ENCODE results near the gene EPB41L2. TPM values are rescaled to one million over a fixed set of nuclear protein-coding genes. Genes with fewer than 3 reads are reported as not detected.

Gene EPB41L2
- total RNA-seq, 4 donors from 2014 or later, result 46.1 to 258 (median 88.3) TPM

DNA sequence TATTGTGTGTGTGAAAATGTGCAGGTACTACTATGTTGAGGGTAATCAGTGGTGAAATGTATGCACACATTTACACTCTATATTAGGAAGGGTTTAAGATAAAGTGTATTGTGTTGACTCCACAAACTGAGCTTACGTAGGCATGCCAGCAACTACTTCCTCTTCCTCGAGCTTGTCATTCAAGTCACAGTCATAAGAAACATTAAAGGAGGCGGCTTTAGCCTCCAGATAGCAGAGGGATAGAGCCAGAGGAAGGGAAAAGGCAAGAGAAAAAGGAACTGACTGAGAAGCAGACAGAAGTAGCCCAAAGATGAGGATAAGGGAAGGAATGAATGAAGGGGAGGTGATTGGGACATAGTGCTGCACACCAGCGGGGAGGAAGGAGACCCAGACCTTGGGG is 180.7 kb downstream of the EPB41L2 start:
- no peaks in the 10 kb centered on the region for H3K4me1 ChIP-seq
- TF ChIP-seq POLR2A (IDR thresholded peaks at IDR 0.05), result no peak
- TF ChIP-seq, protein P1, sequence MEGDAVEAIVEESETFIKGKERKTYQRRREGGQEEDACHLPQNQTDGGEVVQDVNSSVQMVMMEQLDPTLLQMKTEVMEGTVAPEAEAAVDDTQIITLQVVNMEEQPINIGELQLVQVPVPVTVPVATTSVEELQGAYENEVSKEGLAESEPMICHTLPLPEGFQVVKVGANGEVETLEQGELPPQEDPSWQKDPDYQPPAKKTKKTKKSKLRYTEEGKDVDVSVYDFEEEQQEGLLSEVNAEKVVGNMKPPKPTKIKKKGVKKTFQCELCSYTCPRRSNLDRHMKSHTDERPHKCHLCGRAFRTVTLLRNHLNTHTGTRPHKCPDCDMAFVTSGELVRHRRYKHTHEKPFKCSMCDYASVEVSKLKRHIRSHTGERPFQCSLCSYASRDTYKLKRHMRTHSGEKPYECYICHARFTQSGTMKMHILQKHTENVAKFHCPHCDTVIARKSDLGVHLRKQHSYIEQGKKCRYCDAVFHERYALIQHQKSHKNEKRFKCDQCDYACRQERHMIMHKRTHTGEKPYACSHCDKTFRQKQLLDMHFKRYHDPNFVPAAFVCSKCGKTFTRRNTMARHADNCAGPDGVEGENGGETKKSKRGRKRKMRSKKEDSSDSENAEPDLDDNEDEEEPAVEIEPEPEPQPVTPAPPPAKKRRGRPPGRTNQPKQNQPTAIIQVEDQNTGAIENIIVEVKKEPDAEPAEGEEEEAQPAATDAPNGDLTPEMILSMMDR (IDR thresholded peaks at IDR 0.05), result no peak
- no peak overlapping the region for H3K4me3 ChIP-seq
- DNase-seq, result no peak
- peaks cover 0 to 5% (median 0%) of the 10 kb centered on the region in 3 donors for H3K36me3 ChIP-seq
- no peak overlapping the region for H3K27ac ChIP-seq
- no peaks in the 10 kb centered on the region for H3K9me3 ChIP-seq
- H3K27me3 ChIP-seq, result no peaks in the 10 kb centered on the region

DNA sequence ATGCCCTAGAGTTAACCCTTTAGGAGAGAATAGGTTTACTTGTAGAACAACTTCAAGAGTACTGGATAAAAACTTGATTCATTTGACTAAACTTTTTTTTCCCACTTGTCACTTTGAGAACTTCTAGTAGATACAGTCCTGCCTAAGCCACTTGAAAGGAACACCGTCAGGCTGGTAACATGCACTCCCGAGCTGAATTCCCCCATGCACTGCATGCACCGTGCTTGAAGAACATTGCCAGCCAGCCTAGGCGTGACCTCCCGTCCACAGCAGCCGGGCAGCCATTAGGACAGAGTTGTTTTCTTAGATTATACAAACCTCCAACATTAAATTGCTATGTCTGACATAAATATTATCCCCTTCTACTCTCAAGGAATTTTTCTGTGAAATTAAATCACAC is 183.2 kb downstream of the EPB41L2 start:
- Histone ChIP-seq H3K27ac (no peak overlapping the region), H3K4me3 (no peak overlapping the region), H3K36me3 (peaks cover 0 to 11% (median 0%) of the 10 kb centered on the region in 3 donors), H3K4me1 (no peaks in the 10 kb centered on the region), H3K27me3 (no peaks in the 10 kb centered on the region), H3K9me3 (no peaks in the 10 kb centered on the region)
- DNase-seq, result no peak
- TF ChIP-seq POLR2A (IDR thresholded peaks at IDR 0.05), result no peak
- TF ChIP-seq, protein P1 (IDR thresholded peaks at IDR 0.05), result no peak

DNA sequence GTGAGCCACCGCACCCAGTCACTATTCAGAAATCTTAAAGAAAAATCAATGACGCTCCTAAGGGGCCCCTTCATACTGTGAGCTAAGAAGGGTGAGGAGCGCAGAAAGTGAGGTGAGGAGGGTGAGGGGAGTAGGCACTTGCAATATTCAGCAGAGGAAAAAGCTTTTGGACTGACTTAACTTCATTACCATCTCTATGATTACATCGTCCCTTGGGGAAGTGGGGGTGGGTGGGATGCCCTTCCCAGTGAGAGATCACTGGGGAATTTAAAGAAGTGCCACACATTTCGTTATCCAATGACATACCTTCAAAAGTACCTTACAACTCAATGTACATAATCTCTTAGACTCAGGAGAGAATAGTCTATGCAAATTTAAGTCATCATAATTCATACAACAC is 189.3 kb downstream of the EPB41L2 start:
- no peak for DNase-seq
- peaks cover 0 to 15% (median 0%) of the 10 kb centered on the region in 3 donors for H3K36me3 ChIP-seq
- H3K9me3 ChIP-seq, result no peaks in the 10 kb centered on the region
- H3K27ac ChIP-seq, result no peak overlapping the region
- no peaks in the 10 kb centered on the region for H3K27me3 ChIP-seq
- no peak for TF ChIP-seq POLR2A (IDR thresholded peaks at IDR 0.05)
- TF ChIP-seq, protein P1 (IDR thresholded peaks at IDR 0.05), result no peak
- H3K4me1 ChIP-seq, result no peaks in the 10 kb centered on the region
- H3K4me3 ChIP-seq, result no peak overlapping the region

DNA sequence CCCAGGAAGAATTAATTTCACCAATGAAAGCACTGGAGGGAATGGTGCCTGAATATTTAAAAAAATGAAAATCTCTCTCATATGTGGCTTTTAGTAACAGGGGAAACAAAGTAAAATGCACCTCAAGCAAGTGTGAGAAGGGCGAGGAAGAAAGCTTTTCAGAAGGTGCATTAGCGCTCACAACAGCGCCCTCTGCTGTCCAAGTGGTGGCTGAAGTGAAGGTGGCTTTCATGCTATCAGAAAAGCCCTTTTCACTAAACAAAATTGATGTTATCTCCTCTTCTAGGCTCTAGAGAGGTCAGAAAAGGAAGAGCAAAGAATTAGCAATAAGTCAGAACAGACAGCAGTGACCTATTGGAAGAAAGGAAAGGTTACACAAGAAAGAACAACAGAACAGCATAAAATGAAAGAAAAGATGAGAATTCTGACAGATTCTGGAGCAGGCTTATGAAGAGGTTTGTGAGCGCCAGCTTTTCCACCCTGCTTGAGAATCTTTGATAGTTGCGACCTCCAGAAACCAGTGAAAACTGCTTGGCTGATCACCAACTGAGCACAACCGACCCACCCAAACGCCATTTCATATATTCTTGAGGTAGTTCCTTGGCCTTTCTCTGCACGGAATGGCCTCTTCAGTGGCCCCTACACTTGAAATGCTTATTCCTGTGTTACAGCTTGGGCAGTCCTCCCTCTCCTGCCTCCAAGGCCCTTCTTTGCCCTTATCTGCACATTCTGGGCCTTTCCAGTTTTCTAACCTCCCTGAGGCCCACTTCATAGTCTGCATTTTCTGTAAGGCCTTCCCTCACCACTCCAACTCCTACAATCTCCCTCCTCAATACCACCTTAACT is 190.6 kb downstream of the EPB41L2 start:
- H3K9me3 ChIP-seq, result no peaks in the 10 kb centered on the region
- H3K4me3 ChIP-seq, result no peak overlapping the region
- DNase-seq, result peak; percentile 67 to 93 (median 74)
- TF ChIP-seq POLR2A (IDR thresholded peaks at IDR 0.05), result no peak
- TF ChIP-seq, protein P1 (IDR thresholded peaks at IDR 0.05), result peak; percentile 58 to 88 (median 76)
- no peaks in the 10 kb centered on the region for H3K4me1 ChIP-seq
- H3K36me3 ChIP-seq, result peaks cover 0 to 15% (median 0%) of the 10 kb centered on the region in 3 donors
- H3K27ac ChIP-seq, result no peak overlapping the region
- no peaks in the 10 kb centered on the region for H3K27me3 ChIP-seq

DNA sequence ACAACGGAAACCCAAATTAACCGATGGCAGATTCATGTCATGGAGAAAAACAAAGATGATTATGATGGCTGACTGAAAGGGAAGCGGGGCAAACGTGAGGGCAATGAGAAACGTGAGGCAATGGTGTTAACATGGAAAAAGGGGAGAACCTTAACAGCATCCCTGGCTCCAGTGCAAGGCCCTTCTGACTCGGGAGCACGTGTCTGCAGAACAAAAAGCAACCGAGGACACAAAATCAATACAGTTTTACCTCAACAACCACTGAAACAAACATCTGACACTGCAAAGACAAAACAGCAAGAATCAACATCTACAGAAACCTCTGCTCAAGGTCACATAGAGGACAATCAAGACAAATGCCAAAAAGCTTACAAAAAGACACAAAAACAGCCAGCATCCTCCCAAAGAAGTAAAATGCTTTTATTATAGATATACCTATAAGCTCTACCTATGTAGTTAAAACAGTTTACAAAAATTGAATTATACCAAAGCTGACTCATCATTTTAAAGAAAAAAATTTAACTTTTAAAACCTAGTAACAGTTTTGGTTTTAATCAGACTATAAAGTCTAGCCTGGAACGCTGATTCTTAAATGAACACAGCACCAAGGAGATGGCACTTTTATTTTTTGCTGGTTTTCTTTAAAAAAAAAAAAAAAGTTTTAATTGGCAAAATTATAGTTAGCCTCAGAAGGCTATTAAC is 192.7 kb downstream of the EPB41L2 start:
- H3K27ac ChIP-seq, result no peak overlapping the region
- no peaks in the 10 kb centered on the region for H3K4me1 ChIP-seq
- H3K27me3 ChIP-seq, result no peaks in the 10 kb centered on the region
- H3K36me3 ChIP-seq, result peaks cover 0 to 18% (median 0%) of the 10 kb centered on the region in 3 donors
- H3K4me3 ChIP-seq, result no peak overlapping the region
- DNase-seq, result no peak
- no peak for TF ChIP-seq POLR2A (IDR thresholded peaks at IDR 0.05)
- TF ChIP-seq, protein P1 (IDR thresholded peaks at IDR 0.05), result no peak
- H3K9me3 ChIP-seq, result no peaks in the 10 kb centered on the region

Measured in Peyer's patch (tissue), 4 donors.